Aorta (tissue), 5 donors: ENCODE results near the gene TMPRSS9. TPM values are rescaled to one million over a fixed set of nuclear protein-coding genes. Genes with fewer than 3 reads are reported as not detected.

Experiments
- ATAC-seq: fragments of 200-7000 bp; cut with Tn5 transposase; one replicate; pipeline ENCODE4 v1.9.1; 2022; ENCODE audit warnings: moderate library complexity; ENCODE audit not compliant: low FRiP score
- DNase-seq, 2 donors: peaks; one replicate each; pipeline ENCODE4 v3.0.0-alpha.2; 2020
- H3K27ac ChIP-seq, 2 donors: one replicate each; pipeline ENCODE4 v1.5.1; 2013; ENCODE audit warnings: low read length in 2 of 2, mild to moderate bottlenecking in 2 of 2, moderate library complexity in 2 of 2, control low read depth in 1 of 2, inconsistent platforms in 1 of 2, low read depth in 1 of 2
- H3K27me3 ChIP-seq, 2 donors: one replicate each; pipeline ENCODE4 v1.6.1; 2013; ENCODE audit warnings: control low read depth in 1 of 2, low read length in 1 of 2, mild to moderate bottlenecking in 1 of 2, moderate library complexity in 1 of 2; ENCODE audit not compliant: insufficient read depth in 2 of 2, control insufficient read depth in 1 of 2
- H3K36me3 ChIP-seq, 2 donors: one replicate each; pipeline ENCODE4 v1.6.1; 2013; ENCODE audit warnings: control low read depth in 1 of 2, low read length in 1 of 2, mild to moderate bottlenecking in 1 of 2; ENCODE audit not compliant: insufficient read depth in 2 of 2, control insufficient read depth in 1 of 2
- H3K4me1 ChIP-seq, 2 donors: one replicate each; pipeline ENCODE4 v1.6.1; 2013; ENCODE audit warnings: low read length in 2 of 2, control low read depth in 1 of 2, mild to moderate bottlenecking in 1 of 2, moderate library complexity in 1 of 2; ENCODE audit not compliant: insufficient read depth in 2 of 2, control insufficient read depth in 1 of 2
- H3K4me3 ChIP-seq, 2 donors: one replicate each; pipeline ENCODE4 v1.5.1; 2013; ENCODE audit warnings: low read length in 2 of 2, control low read depth in 1 of 2, mild to moderate bottlenecking in 1 of 2
- H3K9me3 ChIP-seq: one replicate; pipeline ENCODE4 v1.6.1; 2013; ENCODE audit warnings: mild to moderate bottlenecking, low read length; ENCODE audit not compliant: control insufficient read depth
- WGBS, 2 donors: extraction: QIAGEN DNeasy Blood & Tissue Kit; methylation state at CpG; one replicate each; pipeline ENCODE4 v1.1.7; 2013; 5-methylcytosine and 5-hydroxymethylcytosine counted together
- intact Hi-C, 2 donors: fragments of 100-400 bp; cut with DNase I; formaldehyde crosslinking; loops; one replicate each; pipeline versions ENCODE4 v1.14.2 to v1.15.0; 2022
- polyA plus RNA-seq, 2 donors: library from polyadenylated mRNA; stranded (reverse); fragments of 200-250 nt; gene quantifications; one replicate each; pipeline ENCODE4 v1.2.3, GENCODE V29; 2013
- total RNA-seq, 2 donors: library from RNA; stranded (reverse); fragmentation: NEBNext Ultra II Directional; extraction: Animal tissue kit (Norgen Biotek cat#: 25700); gene quantifications; one replicate each; pipeline ENCODE4 v1.2.1, GENCODE V29; 2021
- donor health status: healthy with polysubstance abuse.
- donor health status: Bipolar disorder and iron deficiency.
- donor health status: DM: no; HTN: no; CAD: no.
- donor health status: DM: no; HTN: no; CAD: no.
- donor health status: DM: yes; HTN: yes; CAD: no.

TMPRSS9 gene
- total and polyA plus RNA-seq, 4 donors: 0.23 to 0.27 TPM; not detected in 2

- Histone ChIP-seq H3K4me1 (no peaks in the 10 kb centered on the region), H3K27me3 (no peaks in the 10 kb centered on the region), H3K4me3 (no peak overlapping the region), H3K27ac (no peak overlapping the region), H3K9me3 (no peaks in the 10 kb centered on the region), H3K36me3 (no peaks in the 10 kb centered on the region)
- 83 to 85% methylated on average over 22 to 27 of the region's 27 CpGs for WGBS, 2 donors
- ATAC-seq: no peak
- intact Hi-C loops: no loop called here
- DNase-seq: no peak
These were observed 26.8 kb upstream of the TMPRSS9 start for GRCh38 chr19:2333027-2333806.

- 81 to 85% methylated on average over 10 to 11 of the region's 11 CpGs for WGBS, 2 donors
- H3K4me3 ChIP-seq: no peak overlapping the region
- DNase-seq (no peak), ATAC-seq (no peak)
- H3K27me3 ChIP-seq: no peaks in the 10 kb centered on the region
- H3K36me3 ChIP-seq: no peaks in the 10 kb centered on the region
- no peaks in the 10 kb centered on the region for H3K9me3 ChIP-seq
- no peaks in the 10 kb centered on the region for H3K4me1 ChIP-seq
- H3K27ac ChIP-seq: no peak overlapping the region
- intact Hi-C loops: no loop called here
These were observed 26.3 kb upstream of the TMPRSS9 start for GRCh38 chr19:2333807-2334211.

- Histone ChIP-seq H3K27ac (no peak overlapping the region), H3K36me3 (no peaks in the 10 kb centered on the region), H3K27me3 (no peaks in the 10 kb centered on the region), H3K4me3 (no peak overlapping the region), H3K4me1 (no peaks in the 10 kb centered on the region), H3K9me3 (no peaks in the 10 kb centered on the region)
- ATAC-seq (no peak), DNase-seq (no peak)
- 95 to 96% methylated on average over 27 of the region's 27 CpGs for WGBS, 2 donors
- intact Hi-C loops: no loop called here
These were observed 25.6 kb upstream of the TMPRSS9 start for GRCh38 chr19:2334426-2334825.

GRCh38 chr19:2334986-2335846, 24.8 kb upstream of the TMPRSS9 start:
- Histone ChIP-seq H3K9me3 (no peaks in the 10 kb centered on the region), H3K4me3 (no peak overlapping the region), H3K36me3 (no peaks in the 10 kb centered on the region), H3K4me1 (no peaks in the 10 kb centered on the region), H3K27ac (no peak overlapping the region), H3K27me3 (no peaks in the 10 kb centered on the region)
- 95% methylated on average over 23 to 26 of the region's 26 CpGs for WGBS, 2 donors
- DNase-seq (no peak), ATAC-seq (no peak)
- intact Hi-C loops: no loop called here

GRCh38 chr19:2335848-2336247, 24.2 kb upstream of the TMPRSS9 start:
- no peak for ATAC-seq
- Histone ChIP-seq H3K4me3 (no peak overlapping the region), H3K9me3 (no peaks in the 10 kb centered on the region), H3K4me1 (no peaks in the 10 kb centered on the region), H3K27me3 (no peaks in the 10 kb centered on the region), H3K36me3 (no peaks in the 10 kb centered on the region), H3K27ac (no peak overlapping the region)
- WGBS, 2 donors: 64 to 89% methylated on average over 3 of the region's 3 CpGs
- DNase-seq: no peak
- intact Hi-C loops: no loop called here

GRCh38 chr19:2336528-2337328, 23.3 kb upstream of the TMPRSS9 start:
- H3K9me3 ChIP-seq: no peaks in the 10 kb centered on the region
- no peak for ATAC-seq
- 85 to 91% methylated on average over 31 to 33 of the region's 33 CpGs for WGBS, 2 donors
- no peak overlapping the region for H3K27ac ChIP-seq
- H3K36me3 ChIP-seq: no peaks in the 10 kb centered on the region
- no peak overlapping the region for H3K4me3 ChIP-seq
- DNase-seq: no peak
- no peaks in the 10 kb centered on the region for H3K27me3 ChIP-seq
- intact Hi-C loops: no loop called here
- H3K4me1 ChIP-seq: no peaks in the 10 kb centered on the region

GRCh38 chr19:2337329-2337707, 22.7 kb upstream of the TMPRSS9 start:
- H3K4me1 ChIP-seq: no peaks in the 10 kb centered on the region
- H3K27me3 ChIP-seq: no peaks in the 10 kb centered on the region
- no peaks in the 10 kb centered on the region for H3K36me3 ChIP-seq
- no peak overlapping the region for H3K4me3 ChIP-seq
- intact Hi-C loops: no loop called here
- no peak for ATAC-seq
- H3K27ac ChIP-seq: no peak overlapping the region
- WGBS, 2 donors: 75 to 76% methylated on average over 19 of the region's 19 CpGs
- DNase-seq: no peak
- no peaks in the 10 kb centered on the region for H3K9me3 ChIP-seq

GRCh38 chr19:2338055-2338615, 21.9 kb upstream of the TMPRSS9 start:
- DNase-seq (no peak), ATAC-seq (no peak)
- H3K4me3 ChIP-seq: no peak overlapping the region
- intact Hi-C loops: no loop called here
- H3K27ac ChIP-seq: no peak overlapping the region
- H3K36me3 ChIP-seq: no peaks in the 10 kb centered on the region
- WGBS, 2 donors: 94 to 95% methylated on average over 21 of the region's 21 CpGs
- no peaks in the 10 kb centered on the region for H3K9me3 ChIP-seq
- H3K4me1 ChIP-seq: no peaks in the 10 kb centered on the region
- no peaks in the 10 kb centered on the region for H3K27me3 ChIP-seq
